C4-2B (cell line): ENCODE data around the gene CDH11.

ENCODE experiments used
- ZFX ChIP-seq: fragments of 450-650 bp; IDR thresholded peaks from 2 replicates; pipeline ENCODE4 v1.6.1; 2017
- TF ChIP-seq, protein P1 (sequence below): fragments of 450-650 bp; conservative IDR thresholded peaks from 2 replicates; pipeline ENCODE4 v1.5.1; 2017; ENCODE audit warnings: mild to moderate bottlenecking

DNA sequence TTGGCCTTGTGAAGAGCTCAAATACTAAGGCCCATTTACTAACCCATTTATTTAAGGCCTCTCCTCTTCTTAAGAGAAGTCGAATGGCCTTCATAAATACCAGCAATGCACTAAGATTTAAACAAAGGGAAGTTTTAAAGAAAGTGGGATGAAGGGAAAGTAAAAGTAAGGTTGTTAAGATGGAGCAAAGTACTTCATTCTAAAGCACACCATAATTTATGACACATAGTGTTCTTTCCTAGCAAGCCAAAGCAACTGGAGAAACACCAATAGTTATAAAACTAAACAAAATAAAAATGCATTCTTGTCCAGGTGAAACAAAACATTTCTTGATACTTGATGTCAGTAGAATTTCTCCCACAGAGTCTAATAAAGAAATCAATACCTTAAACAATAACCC lies 27.9 kb downstream of the CDH11 start:
- TF ChIP-seq, protein P1, sequence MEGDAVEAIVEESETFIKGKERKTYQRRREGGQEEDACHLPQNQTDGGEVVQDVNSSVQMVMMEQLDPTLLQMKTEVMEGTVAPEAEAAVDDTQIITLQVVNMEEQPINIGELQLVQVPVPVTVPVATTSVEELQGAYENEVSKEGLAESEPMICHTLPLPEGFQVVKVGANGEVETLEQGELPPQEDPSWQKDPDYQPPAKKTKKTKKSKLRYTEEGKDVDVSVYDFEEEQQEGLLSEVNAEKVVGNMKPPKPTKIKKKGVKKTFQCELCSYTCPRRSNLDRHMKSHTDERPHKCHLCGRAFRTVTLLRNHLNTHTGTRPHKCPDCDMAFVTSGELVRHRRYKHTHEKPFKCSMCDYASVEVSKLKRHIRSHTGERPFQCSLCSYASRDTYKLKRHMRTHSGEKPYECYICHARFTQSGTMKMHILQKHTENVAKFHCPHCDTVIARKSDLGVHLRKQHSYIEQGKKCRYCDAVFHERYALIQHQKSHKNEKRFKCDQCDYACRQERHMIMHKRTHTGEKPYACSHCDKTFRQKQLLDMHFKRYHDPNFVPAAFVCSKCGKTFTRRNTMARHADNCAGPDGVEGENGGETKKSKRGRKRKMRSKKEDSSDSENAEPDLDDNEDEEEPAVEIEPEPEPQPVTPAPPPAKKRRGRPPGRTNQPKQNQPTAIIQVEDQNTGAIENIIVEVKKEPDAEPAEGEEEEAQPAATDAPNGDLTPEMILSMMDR = no peak
- TF ChIP-seq ZFX = no peak
